HG02678 (cell line): ENCODE results near the gene VCL.
"Not testable (repeated sequence)": the region's sequence is repeated elsewhere in the genome, so short reads cannot be mapped to it uniquely, and the experiment has no call there.

Experiments
- ATAC-seq: cut with Tn5 transposase; IDR thresholded peaks from one replicate; pipeline ENCODE4 v1.9.1; 2021; ENCODE audit warnings: mild to moderate bottlenecking, moderate library complexity; ENCODE audit not compliant: unreplicated experiment

VCL gene

GRCh38 chr10:74000892-74001669 lies 3.2 kb downstream of the VCL start:
- no peak for ATAC-seq

- no peak for ATAC-seq
Observed at GRCh38 chr10:74006269-74006668, 8.4 kb downstream of the VCL start.

DNA sequence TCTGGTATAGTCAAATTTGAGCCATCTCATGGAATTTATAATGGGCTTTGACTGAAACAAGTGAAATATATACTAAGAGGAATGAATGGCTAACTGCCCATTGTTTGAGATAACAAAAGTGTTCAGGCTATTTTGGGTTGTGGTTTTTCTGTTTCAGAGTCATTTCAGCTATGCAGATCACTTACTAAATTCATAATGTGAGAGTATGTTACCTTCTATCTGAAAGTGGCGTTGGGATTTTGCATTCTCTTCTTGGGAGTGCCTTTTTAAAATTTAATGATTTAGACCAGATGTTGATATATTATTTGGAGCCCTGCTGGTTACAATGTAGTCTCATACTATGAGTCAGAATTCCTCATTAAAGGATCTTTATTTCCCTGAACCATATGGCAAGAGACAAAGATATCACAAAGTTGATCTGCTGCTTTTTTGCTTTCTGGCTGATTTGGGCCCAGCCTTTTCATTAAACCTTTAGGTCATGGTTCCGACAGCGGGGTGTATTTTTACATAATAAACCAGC lies 10.4 kb downstream of the VCL start:
- peak; percentile 62 for ATAC-seq

DNA sequence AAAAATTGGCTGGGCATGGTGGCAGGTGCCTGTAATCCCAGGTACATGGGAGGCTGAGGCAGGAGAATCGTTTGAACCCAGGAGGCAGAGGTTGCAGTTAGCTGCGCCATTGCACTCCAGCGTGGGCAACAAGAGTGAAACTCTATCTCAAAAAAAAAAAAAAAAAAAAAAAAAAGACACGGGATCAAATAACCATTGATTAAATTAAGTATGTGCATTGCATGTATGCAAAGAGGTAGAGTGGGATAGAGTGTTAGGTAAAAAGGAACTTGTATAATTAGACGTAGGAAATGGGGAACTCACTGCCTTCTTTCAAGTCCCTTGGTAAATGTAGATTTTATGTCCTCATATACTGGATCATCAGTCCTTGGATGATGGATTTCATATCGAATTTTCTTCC lies 13.1 kb downstream of the VCL start:
- no peak for ATAC-seq

DNA sequence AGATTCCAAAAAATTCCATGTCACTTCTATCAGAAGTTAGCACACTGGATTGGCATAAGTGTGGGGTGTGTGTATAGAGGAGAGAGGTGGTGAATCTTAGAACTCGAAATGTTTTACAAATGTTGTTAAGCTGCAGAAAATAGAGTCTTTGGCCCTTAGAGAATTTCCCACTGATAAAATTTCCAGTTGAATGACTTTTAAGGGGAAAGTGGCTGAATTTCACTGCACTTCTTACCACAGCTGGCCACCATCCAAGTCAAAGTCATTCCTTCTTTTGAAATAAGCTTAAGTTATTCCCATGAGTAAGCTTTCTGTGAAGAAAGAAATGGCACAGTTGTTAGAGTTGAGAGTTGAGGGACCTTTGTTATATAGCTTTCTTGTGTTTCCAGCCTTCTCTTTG lies 13.9 kb downstream of the VCL start:
- ATAC-seq: no peak

DNA sequence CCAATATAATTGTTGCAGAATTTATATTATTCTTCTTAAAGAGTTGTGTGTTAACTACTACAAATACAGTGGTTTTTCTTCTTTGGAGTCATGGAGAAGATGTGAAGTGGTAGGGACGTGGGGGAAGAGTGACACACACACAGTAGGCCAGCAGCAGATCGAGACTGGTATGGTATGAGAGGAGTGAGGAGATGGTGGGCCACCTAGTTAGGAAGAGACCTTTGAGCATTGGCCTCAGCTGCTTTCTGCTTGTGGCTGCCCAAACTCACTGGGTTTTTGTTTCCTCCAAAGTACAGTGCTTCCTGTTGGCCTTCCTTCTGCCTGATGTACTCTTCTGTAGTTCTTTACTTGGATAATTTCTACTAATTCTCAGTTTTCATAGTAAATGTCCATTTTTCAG lies 14.6 kb downstream of the VCL start:
- no peak for ATAC-seq

DNA sequence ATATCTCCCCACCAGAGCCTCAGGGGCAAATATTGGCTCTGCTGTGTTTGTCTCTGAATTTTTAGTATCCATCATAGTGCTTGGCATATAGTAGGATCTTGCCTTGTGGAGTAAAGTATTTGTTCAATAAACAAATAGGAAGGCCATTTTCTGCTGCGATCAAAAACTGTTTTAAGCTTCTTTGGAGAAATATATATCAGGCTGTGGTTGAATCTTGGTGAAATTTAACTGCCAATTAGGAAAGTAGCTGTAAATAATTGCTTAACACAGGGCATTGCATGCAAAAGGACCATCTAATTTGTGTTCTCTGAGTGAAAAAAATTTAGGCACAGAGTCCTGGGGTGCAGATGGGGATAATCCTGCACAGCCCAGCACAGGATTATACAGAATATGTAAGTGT lies 15.1 kb downstream of the VCL start:
- ATAC-seq: no peak

- not testable (repeated sequence) for ATAC-seq
Observed at GRCh38 chr10:74014574-74014973, 16.7 kb downstream of the VCL start.

DNA sequence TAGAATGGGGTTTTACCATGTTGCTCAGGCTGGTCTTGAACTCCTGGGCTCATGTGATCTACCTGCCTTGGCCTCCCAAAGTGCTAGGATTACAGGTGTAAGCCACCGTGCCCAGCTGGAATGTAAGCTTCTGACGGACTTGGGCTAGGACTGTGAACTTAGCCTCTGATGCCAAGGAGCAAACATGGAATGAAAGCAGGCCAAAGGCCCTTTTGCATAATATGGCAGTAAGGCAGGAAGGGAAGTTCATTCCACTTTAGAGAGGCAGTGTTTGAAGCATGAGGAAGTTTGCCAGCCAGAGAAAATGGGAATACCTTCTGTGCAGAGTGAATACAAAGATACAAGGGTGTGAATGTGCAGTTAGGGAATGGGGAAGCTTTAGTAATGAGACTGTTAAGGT lies 20.3 kb downstream of the VCL start:
- no peak for ATAC-seq

DNA sequence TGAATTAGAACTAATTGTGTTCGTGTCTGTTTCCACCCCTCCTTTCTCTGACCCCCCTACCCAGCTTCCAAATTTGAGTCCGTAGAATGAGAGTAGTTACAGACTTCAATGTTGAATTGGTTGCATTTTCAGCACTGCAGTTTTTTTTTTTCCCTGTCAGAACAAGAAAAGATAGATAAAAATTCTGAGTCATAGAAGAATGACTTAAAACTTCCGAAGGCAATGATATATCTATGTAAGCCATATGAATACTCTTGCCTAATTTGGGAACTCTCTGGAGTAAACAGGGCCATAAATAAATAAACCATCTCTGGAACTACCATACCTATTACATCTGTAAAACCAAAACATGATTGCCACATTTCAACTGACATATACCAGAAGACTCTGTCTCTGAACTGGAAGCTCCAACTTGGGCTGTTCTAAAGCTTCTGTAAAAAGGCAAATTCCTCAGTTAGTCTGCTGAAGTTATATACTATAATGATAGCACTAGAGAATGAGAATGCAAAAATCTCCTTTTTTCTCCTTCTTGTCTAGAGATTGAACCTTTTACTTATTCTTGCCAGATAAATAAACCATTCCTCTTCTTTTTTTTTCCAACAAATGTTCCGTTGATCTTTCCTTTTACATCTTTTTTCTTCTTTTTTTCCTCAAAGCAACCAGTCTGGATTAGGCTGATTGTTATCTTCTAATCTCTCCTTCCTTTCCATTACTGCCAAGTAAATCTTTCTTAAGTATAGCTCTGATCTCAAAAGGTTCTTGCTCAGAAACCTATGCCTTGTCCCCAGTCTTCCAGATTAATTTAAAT lies 23.5 kb downstream of the VCL start:
- ATAC-seq: no peak

DNA sequence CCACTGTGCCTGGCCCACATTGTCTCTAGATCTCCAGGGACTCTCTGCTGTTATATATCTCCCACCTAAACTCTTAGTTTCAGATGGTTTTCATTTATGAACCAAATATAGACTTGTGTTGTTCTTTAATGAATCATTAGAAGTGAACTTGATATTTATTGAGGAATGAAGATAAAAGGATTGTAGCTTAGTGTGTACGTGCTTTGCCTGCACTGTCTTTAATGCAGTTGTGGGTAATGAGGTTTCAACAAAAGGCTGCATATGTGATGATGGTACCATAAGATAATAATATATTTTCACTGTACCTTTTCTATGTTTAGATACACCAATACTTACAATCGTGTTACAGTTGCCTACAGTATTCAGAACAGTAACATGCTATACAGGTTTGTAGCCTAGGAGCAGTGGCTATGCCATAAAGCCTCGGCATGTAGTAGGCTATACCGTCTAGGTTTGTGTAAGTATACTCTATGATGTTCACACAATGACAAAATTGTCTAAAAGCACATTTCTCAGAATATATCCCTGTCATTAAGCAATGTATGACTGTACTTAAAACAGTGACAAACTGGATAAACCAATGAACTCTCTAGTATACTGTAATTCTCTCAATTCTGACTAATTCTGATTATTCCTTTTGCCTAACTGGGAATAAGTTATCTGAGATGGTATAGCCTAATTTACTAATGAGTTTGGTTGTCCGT lies 25.2 kb downstream of the VCL start:
- ATAC-seq: no peak

DNA sequence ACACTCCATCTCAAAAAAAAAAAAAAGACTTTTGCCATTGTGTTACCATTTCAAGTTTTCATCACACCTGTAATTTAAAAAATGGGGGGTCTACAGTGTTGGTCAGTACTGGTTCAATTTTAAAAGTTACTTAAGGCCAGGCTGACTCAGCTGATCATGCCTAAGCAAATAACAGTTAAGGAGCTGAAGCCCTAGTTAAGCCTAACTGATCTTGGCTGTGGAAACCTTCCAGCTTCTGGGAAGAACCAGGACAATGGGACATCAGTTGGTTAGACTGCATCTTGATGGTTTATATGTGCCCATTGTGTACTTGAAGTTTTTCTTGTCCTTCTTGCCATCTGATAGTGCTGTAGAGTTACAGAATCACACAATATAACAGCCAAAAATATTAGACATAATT lies 26.7 kb downstream of the VCL start:
- ATAC-seq: no peak

DNA sequence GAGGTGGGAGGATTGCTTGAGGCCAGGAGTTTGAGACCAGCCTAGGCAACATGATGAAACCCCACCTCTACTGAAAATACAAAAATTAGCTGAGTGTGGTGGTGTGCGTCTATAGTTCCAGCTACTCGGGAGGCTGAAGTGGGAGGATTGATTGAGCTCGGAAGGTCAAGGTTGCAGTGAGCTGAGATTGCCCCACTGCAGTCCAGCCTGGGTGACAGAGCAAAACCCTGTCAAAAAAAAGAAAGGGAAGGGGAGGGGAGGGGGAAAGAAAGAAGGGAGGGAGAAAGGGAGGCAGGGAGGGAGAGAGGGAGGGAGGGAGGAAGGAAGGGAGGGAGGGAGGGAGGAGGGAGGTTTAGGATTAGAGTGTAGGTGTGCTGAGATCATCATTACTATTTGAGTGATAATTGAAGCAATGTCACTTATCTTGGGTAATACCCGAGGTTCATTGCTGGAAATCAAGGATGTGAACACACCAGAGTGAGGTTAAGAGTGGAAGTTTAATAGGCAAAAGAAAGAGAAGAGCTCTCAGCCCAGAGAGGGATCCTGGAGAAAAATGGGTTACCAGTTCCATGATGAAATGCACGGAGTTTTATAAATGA lies 27.6 kb downstream of the VCL start:
- ATAC-seq: no peak

DNA sequence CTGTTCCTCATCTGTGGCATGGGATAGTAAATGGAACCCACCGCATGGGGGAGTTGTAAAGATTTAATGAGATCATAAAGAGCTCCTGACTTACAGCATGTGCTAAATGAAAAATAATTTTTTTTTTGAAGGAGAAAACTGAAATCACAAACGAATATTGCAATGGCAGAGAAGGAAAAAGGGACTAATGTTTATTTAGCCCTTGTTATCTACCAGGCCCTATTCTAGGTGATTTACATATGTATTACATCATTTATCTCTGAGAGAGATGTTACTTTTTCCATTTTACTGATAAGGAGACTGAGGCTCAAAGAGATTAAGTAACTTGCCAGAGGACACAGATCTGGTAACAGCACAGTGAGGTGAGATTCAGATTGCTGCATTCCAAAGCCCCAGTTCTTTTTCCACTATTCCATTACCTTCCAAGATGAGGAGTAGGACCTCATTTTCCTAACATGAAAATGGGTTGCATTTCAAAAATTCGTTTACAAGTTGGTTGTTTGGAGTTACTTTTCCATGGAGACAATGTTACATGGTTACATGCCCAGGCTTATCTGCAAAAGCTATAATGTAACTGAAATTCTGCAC lies 28.6 kb downstream of the VCL start:
- no peak for ATAC-seq

DNA sequence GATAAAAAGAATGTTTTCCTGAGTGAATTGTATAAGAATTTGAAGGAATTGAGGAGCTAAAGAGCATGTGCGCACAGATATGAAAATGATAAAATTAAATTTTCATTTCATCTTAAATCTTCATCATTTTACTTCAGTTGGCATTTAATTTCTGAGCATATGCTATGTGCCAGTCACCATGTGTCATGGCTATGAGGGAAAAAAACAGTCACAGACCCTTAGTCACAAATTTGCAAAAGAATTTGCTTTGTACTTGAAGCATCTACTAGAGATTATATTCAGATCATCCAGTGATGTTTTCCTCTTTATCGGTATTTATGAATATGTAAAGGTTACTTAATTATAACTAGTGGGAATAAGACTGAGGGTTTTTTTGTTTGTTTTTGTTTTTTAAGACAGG lies 29.8 kb downstream of the VCL start:
- ATAC-seq: no peak

- ATAC-seq: no peak
Observed at GRCh38 chr10:74029943-74030342, 32.0 kb downstream of the VCL start.

GRCh38 chr10:74032208-74032607 lies 34.3 kb downstream of the VCL start:
- not testable (repeated sequence) for ATAC-seq

GRCh38 chr10:74032900-74033655 lies 35.2 kb downstream of the VCL start:
- no peak for ATAC-seq

GRCh38 chr10:74033702-74034101 lies 35.8 kb downstream of the VCL start:
- ATAC-seq: no peak

GRCh38 chr10:74034301-74034700 lies 36.4 kb downstream of the VCL start:
- no peak for ATAC-seq
